HG02938 (cell line): Measurements from ENCODE around the gene IL36RN.
"Not testable (repeated sequence)": the region's sequence is repeated elsewhere in the genome, so short reads cannot be mapped to it uniquely, and the experiment has no call there.

Experiments
- ATAC-seq: cut with Tn5 transposase; IDR thresholded peaks from one replicate; pipeline ENCODE4 v1.9.1; 2021; ENCODE audit warnings: mild to moderate bottlenecking, moderate library complexity; ENCODE audit not compliant: unreplicated experiment

The IL36RN gene

GRCh38 chr2:113096842-113097618 is 38.0 kb downstream of the IL36RN start:
- not testable (repeated sequence) for ATAC-seq

GRCh38 chr2:113098041-113098440 is 39.0 kb downstream of the IL36RN start:
- ATAC-seq: no peak

- no peak for ATAC-seq
Observed at GRCh38 chr2:113098532-113098931, 39.5 kb downstream of the IL36RN start.

GRCh38 chr2:113102133-113102532 is 43.1 kb downstream of the IL36RN start:
- no peak for ATAC-seq

- no peak for ATAC-seq
Observed at GRCh38 chr2:113103277-113103676, 44.3 kb downstream of the IL36RN start.

- ATAC-seq: no peak
Observed at GRCh38 chr2:113104054-113104611, 45.1 kb downstream of the IL36RN start.

- no peak for ATAC-seq
Observed at GRCh38 chr2:113105047-113105785, 46.2 kb downstream of the IL36RN start.

- ATAC-seq: no peak
Observed at GRCh38 chr2:113111121-113111520, 52.1 kb downstream of the IL36RN start.

- no peak for ATAC-seq
Observed at GRCh38 chr2:113111823-113112287, 52.9 kb downstream of the IL36RN start.

GRCh38 chr2:113112441-113112840 is 53.4 kb downstream of the IL36RN start:
- ATAC-seq: no peak

- no peak for ATAC-seq
Observed at GRCh38 chr2:113112871-113113270, 53.9 kb downstream of the IL36RN start.

GRCh38 chr2:113113807-113114206 is 54.8 kb downstream of the IL36RN start:
- no peak for ATAC-seq
